HG02623 (cell line): ENCODE data around the gene HSPG2.
"Not testable (repeated sequence)": the region's sequence is repeated elsewhere in the genome, so short reads cannot be mapped to it uniquely, and the experiment has no call there.

Experiments
- ATAC-seq: cut with Tn5 transposase; IDR thresholded peaks from one replicate; pipeline ENCODE4 v1.9.1; 2021; ENCODE audit warnings: moderate library complexity; ENCODE audit not compliant: unreplicated experiment

HSPG2 gene

GRCh38 chr1:21935393-21935804, 1.7 kb downstream of the HSPG2 start:
- ATAC-seq: no peak

- no peak for ATAC-seq
These were observed 3.5 kb downstream of the HSPG2 start for GRCh38 chr1:21933397-21934248.

- no peak for ATAC-seq
These were observed 5.0 kb downstream of the HSPG2 start for GRCh38 chr1:21932127-21932526.

- no peak for ATAC-seq
These were observed 5.7 kb downstream of the HSPG2 start for GRCh38 chr1:21931171-21932093.

- no peak for ATAC-seq
These were observed 6.4 kb downstream of the HSPG2 start for GRCh38 chr1:21930629-21931170.

GRCh38 chr1:21930080-21930571, 7.0 kb downstream of the HSPG2 start:
- ATAC-seq: no peak

GRCh38 chr1:21927533-21928237, 9.4 kb downstream of the HSPG2 start:
- ATAC-seq: no peak

- ATAC-seq: no peak
These were observed 10.1 kb downstream of the HSPG2 start for GRCh38 chr1:21926814-21927532.

- ATAC-seq: no peak
These were observed 11.0 kb downstream of the HSPG2 start for GRCh38 chr1:21926065-21926464.

- no peak for ATAC-seq
These were observed 11.7 kb downstream of the HSPG2 start for GRCh38 chr1:21925334-21925940.

- ATAC-seq: no peak
These were observed 12.6 kb downstream of the HSPG2 start for GRCh38 chr1:21924503-21925005.

GRCh38 chr1:21922090-21923013, 14.8 kb downstream of the HSPG2 start:
- no peak for ATAC-seq

- no peak for ATAC-seq
These were observed 15.8 kb downstream of the HSPG2 start for GRCh38 chr1:21921100-21921875.

- no peak for ATAC-seq
These were observed 17.6 kb downstream of the HSPG2 start for GRCh38 chr1:21919520-21919919.

GRCh38 chr1:21917239-21917631, 19.9 kb downstream of the HSPG2 start:
- ATAC-seq: not testable (repeated sequence)

GRCh38 chr1:21916447-21917238, 20.5 kb downstream of the HSPG2 start:
- ATAC-seq: no peak
